C4-2B (cell line): ENCODE measurements around the gene CLSTN1.

Experiments
- CTCF ChIP-seq: fragments of 450-650 bp; conservative IDR thresholded peaks from 2 replicates; pipeline ENCODE4 v1.5.1; 2017; ENCODE audit warnings: mild to moderate bottlenecking
- ZFX ChIP-seq: fragments of 450-650 bp; IDR thresholded peaks from 2 replicates; pipeline ENCODE4 v1.6.1; 2017

GRCh38 chr1:9784508-9785133 is 39.1 kb downstream of the CLSTN1 start:
- TF ChIP-seq CTCF, result peak; percentile 92
- no peak for TF ChIP-seq ZFX
